CD4-positive, alpha-beta T cell treated with Interleukin-15 for 1 hour (primary cell): ENCODE results near the gene FAM234B.
A peak's percentile ranks its signal among the peaks of the same experiment; 100 is the strongest.

ENCODE experiments used
- DNase-seq: peaks from one replicate; pipeline ENCODE4 v3.0.0-alpha.2; 2020

The FAM234B gene

DNA sequence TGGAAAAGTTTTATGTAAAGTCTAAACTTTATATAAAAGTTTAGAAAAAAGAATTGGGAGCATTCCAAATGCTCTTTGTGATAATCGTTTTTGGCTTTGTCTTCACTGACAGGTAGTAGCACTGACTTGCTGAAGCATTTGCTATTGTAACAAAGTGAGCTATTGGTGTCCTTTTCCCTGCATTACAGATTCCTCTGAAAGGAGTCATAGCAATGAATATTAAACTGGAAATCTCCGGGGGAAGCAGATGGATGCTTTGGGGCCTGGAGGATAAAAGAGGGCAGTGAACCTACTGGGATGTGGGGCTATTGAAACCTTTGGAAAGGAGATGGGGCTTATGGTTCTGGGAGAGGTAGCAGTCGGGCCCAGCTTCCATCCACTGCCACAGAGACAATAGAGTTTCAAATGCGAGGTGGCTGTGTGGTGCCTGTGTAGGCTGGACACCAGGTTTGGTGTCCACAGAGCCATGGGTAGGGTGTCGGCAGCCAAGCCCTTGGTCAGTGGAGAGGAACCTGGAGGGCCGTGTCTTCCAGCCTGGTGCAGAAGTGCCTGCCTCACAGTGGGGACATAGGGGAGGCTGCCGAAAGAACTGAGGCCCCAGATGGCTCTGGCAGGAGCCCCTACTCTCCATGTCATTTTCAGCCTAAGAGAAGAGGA is 49.1 kb downstream of the FAM234B start:
- DNase-seq, result no peak

DNA sequence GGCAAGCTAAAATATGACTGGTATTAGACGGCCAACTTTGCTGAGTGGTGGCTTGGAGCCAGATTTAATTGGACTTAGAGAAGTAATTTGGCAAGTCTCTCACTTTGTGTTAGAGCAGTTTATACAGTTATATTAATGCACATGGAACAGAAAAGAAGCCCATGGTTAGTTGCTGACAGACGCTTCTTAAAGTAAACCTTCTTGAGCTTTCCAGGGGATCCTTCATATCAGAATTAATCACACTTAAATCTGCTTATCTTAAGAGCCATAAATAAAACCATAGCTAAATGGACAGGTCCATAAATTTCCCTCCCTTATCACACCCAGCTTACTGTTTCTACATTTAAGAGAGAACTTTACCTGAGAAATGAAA is 49.7 kb downstream of the FAM234B start:
- DNase-seq, result no peak

DNA sequence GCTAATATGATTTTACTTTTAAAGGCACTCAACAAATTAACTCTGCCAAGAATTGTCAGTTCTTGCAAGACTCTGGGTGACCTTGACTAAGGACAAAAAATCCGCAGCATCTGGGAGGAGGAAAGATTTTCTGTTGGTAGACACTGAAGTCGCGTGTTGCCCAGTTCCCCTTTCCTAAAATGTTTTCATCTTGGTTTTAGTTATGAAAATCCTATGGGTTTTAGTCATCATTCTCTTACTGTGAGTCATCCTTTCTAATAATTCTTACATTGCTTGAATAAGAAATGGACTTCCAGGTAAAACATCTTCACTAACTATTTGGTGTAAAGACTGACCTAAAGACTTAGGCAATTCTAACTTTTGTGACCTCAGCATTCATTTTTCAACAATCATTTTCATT is 50.2 kb downstream of the FAM234B start:
- no peak for DNase-seq

DNA sequence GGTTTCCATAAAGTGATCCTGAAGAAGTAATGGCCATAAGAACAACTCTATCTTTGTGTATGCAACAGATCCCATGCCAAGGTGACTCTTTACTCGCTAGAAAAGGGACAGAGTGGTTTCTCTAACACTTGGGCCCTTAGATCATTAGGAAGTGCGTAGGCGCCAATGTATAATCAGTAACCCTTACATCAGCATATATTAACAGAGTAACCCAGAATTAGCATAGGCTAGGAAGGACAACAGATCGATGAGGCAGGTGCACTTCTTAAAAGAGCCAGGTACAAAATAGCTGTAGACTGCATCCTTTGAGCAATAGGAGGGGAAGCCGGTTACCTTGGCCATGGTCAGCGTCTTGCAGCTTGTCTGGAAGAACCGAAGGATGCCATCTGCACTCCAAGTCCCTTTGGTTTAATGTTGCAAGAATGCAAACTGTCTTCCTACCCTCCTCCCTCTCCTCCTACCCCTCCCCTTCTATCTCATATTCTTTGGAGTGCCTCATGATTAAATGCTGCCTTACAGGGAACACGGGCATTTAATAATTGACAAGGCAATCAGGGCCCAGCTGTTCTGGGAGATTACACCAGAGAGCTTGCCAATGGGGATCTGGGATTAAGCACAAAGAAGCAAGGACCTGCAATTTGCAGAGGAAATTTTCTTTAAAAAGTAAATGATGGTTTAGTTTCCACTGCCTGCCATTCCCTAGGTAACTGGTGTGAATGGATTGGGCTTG is 51.2 kb downstream of the FAM234B start:
- DNase-seq, result no peak

DNA sequence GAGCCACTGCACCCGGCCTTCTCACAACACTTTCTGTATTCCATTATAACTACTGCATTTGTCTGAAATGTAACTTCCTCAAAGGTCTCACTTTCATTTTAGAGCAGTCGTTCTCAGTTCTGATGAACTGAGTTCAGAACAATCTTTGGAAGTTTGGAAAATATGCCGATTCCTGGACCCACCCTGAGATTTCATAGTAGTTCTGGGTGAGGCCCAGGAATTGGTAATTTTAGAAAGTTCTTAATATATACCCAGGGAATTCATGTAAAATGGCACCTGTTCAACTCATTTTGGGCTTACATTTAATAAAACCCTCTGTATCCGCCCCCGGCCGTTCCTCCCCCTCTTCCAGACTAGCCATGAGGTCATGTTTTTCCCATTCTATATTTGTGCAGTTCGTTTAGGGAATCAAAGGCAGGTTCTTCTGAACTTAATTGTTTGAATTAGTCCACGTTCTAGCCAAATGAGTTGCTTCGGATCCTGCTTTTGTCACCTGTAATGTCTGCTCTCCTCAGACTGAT is 53.4 kb downstream of the FAM234B start:
- no peak for DNase-seq

DNA sequence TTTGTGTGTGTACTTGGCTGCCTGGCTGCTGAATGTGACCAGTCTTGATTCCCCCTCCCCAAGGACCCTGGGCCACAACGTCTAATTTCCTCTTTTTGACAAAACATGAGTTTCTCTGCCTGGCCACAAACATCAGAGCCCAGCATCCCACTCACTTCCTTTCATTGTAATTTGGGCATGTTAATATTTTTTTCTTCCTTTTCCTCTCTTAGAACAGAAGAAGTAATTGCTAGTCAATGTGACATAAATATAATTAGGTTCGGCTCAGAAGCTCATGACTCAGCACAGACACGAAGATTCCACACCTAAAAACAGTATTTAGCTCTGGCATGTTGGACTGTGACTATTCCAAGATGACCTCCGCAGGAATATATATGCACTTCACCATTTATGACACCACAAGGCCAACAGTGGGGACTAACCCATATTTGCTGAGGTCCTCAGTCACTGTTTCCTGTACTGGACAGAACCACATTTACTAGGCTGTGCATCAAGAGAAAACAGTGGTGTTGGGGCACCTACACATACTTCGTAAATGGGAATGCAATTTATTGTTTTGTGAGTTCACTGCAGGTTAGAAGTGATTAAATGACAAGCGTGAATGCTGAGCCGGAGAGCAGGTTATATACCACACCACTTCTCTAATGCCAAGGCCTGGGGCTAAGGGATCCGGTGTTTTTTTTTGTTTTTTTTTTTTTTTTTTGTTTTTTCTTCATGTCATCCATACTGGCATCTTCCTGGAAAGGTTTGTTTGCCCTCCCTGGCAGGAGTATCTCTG is 55.1 kb downstream of the FAM234B start:
- peak; percentile 71 for DNase-seq

DNA sequence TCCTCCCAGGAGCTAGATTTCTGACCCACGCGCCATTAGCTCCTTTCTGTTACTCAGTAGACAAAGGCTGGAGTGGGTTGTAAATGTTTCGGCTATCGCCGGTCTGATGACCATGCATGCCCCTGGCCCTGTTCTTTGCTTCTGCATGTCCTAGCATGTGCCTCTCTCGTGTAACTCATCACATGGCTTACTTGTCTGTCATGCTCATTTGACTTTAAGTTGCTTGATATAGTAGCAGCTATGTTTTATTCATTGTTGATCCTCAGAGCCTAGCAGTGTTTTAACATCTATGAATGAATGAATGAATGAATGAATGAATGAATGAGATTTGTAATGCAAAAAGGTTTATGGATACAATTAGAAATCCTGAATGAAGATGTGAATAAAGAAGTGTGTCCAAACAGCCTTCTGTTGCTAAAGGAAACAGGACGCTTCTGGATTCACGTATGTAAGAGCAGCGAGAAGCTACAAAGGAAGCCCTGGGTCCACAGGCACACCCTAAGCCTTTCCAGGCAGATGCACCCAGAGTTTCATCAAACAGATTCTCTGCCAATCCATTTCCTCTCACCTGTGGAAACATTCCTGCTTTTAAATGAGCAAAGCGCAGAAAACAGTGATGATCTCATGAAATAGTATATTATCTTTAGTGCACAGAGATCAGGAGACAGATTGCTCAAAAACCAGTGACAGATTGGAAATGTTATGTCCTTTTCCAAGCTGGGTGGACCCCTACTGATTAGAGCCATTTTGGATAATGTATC is 55.8 kb downstream of the FAM234B start:
- no peak for DNase-seq

DNA sequence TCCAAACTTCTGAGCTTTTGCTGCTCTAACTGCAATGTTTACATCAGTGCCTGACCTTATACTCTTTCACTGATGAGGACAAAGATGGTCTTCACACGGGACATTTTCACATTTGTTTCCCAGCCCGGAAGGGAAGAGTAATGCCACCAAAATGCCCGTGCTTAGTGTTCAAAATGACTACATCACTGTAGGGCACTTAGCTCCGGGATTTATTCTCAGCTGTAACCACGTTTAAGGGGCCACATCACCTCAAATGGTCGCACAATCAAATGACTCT is 56.4 kb downstream of the FAM234B start:
- DNase-seq, result no peak

DNA sequence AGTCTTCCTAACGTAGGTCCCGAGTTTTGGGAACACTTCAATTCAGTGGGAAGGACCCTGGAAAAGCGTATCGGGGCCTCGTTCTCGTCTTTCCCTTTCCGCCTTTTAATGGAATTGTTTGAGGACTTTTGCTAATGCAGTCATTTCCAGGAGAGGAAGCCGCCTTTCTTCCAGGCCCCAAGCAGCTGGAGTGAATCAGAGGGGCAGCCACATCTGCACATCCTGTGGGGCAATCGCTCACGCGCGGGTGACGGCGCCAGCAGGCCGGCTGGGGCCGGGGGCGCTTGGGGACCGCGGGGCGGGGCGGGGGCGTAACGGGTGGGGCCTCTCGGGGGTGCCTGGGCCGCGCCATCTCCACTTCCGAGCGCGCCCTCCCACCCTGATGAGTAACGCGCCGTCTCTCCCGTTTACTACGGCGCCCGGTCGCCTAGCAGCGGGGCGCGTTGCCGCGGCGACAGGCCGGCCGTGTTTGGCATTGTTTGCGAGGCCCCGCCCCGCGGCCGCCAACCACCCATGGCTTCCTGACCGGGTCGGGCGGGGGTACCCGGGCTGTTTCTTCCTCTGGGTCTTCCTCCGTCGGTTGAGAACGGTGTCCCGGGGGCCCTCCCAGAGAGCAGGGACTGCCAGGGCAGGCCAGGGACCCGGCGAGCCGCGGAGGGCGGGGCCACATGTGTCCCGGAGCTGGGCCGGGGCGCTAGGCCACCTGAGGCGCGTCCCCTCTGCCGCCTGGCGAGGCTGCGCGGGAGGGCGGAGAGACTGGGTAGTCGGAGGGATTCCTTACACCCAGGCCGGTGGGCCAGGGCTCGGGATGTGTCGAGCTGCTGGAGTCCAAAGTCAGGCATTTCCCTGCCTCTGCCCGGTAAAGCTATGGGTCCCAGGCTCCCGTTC is 56.9 kb downstream of the FAM234B start:
- peak; percentile 98 for DNase-seq

DNA sequence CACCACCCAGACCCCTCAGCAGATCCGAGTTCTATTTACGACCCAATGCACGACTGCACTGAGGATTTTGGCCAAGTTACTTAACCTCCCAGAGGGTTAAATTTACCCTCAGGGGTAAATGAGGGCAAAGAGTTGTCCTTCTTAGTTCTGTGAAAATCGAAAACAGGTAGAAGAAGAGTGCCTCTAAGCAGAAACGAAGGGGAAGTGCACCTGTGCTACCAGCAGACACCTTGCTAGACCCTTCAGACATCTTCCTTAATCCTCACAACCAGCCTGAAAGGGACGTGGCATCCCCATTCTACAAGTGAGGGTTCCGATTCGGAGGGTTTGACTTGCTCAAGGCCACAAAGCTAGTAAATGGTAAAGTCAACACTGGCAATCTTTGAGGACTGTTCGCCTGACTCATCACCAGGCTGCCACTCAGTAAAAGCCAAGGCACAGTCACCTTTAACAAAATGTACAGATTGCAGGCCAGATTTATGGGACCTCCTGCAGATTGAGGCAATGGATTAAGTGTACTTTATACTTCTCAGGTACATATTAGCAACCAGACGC is 57.7 kb downstream of the FAM234B start:
- DNase-seq, result peak; percentile 39

DNA sequence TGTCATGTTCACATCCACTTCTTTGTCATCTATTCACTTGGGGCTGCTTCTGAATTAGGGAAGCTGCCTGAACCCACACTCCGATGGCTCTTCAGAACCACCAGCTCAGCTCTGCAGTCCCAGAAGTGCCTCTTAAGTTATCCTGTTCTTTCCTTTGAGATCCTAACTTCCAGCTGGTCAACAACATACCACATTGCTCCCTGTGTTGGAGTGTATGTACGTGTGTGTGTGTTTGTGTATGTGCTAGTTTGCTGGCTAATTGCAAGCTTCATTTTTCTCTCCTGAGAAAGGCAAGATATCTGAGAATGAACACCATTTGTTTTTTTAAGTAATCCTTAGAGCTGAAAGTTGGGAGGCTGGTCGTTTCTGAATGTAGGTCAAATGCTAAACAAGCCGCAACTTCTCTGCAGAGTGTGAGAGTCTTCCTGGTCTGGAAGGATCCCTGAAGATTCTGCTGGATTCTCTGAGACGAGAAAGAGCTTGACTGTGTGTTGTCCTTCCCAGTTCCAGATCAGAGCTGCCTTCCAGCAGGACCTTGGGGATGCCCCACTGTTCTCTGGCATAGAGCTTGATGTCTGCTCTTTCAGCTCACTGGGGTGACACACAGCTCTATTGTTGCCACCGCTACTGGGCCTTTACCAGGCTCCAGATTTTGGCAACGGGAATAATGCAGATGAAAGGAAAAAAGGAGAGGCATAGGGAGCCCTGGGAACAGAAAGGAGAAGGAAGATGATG is 58.4 kb downstream of the FAM234B start:
- no peak for DNase-seq

DNA sequence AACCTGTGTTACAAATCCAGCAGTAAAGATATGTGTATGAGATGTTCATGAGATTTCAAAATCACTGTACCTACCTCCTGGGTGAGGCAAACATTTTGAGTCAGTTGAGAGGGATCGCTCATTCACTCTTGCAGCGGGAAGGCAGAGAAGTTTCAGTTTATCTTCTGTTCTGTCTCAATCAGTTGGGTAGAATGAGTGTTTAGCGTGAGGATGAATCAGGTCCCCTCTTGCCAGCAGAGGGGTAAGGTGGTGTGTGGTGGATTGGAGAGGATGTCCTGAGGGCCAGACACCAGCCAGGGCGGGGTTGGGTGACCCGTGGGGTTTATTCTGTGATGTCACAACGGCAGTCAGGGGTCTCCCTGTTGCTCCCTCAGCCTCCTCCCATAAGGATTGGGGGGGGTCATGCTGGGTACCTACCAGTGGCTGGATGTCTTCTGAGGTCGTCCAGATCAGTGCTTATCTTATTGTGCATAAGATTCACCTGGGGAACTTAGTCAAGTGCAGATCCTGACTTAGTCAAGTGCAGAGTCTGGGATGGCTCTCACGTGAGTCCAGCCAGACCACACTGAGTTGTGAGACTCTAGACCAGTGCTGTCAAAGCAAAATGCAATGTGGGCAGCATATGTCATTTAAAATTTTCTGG is 59.3 kb downstream of the FAM234B start, which contains the start of gene GSG1:
Gene GSG1, minus strand, starts transcription at position 277 of the 643 bp plus-strand sequence. Its CDS starts 155 bp downstream, at position 122.
- no peak for DNase-seq

DNA sequence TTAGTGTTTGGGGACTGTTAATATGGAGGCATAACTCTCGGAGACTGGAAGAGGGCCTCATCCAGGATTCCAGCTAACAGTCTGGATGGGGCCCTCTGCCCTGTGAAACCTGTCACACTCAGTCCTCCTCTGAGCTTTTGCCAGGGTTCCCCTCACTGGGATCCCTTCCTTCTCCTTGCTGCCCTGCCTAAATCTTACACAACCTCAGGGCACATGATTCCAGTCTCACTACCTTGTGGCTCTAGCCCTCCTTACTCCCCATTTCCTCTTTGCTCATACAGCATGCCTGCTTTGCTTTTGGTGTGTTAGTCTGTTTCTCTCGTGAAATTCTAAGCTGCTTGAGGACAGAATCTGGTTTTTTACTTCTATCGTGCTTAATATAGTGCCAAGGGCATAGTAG is 60.2 kb downstream of the FAM234B start:
- no peak for DNase-seq

DNA sequence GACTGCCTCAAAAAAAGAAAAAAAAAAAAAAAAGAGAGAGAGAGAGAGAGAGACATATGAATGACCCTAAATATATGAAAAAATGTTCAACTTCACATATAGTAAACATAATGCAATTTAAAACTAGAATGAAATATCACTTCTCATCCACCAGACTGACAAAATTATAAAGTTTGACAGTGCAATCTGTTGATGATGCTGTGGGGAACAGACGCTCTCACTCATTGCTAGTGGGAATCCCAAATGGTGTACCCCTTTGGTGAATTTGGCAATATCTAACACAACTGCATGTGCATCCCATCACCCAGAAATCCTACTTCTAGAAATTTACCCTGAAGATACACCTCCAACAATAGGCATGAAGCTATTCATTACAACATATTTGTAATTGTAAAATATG is 61.6 kb downstream of the FAM234B start:
- no peak for DNase-seq

DNA sequence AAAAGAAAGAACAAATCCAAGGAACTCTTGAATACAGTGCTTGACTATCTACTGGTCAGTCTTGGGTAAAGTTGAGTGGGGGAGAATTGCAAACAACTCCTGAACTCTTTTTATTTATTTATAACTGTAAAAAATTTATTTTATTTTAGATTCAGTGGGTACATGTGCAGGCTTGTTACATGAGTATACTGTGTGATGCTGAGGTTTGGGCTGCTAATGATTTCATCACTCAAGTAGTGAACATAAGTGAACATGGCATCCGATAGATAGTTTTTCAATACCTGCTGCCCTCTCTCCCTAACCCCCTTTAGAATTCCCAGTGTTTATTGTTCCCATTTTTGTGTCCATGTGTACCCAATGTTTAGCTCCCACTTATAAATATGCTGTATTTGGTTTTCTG is 62.5 kb downstream of the FAM234B start:
- DNase-seq, result no peak

DNA sequence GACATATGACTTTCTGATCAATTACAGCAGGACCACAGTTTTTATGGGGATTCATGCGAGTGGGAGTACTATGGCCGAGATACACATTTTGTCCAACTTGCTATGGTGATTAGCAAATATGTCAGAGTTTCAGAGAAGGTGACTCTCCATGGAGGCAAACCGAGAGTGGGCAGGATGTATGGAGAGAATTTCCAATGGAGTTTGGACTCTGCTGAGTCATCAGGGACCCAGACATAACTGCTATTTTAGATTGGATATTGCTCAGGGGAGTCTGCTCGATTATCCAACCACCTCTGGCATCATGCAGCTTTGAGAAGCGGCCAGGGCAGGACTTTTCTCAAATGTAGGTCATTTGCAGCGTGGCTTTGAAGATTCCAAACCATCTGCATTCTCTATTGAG is 68.8 kb downstream of the FAM234B start:
- DNase-seq, result no peak

DNA sequence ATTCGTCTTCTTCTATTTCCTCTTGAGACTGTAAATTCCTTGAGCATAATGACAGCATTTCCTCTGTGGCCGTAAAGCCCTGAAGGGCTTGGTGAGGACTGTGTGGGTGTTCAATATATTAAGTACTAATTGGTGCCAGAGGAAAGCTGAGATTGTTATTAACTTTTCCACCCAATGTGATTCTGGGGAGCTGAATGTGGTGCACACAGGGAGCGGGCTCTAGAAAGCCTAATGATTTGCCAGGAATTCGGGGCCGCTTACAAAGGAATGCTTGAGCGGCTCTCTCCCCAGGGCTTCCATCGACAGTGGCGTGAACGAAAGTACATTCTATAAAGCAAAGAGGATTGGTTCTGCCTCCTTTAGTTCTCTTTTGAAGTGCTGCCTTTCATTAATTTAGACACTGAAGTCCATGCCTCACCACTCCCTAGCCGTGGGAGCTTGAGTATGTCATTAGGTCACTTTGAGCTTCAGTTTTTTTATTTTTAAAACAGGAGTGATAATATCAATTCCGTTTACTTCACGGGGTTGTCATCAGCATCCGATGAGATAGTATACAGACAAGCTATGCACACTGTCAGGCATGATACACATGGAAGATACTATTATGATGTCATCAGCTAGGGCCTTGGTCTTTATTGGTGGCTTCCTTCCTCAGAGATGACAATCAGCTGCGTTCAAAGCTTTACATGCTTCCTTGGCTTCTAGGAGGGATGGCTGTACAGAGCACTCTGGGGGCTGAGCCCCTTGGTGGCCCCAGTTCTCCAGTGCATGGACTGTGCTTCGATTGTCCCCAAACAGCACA is 70.3 kb downstream of the FAM234B start:
- DNase-seq, result no peak

DNA sequence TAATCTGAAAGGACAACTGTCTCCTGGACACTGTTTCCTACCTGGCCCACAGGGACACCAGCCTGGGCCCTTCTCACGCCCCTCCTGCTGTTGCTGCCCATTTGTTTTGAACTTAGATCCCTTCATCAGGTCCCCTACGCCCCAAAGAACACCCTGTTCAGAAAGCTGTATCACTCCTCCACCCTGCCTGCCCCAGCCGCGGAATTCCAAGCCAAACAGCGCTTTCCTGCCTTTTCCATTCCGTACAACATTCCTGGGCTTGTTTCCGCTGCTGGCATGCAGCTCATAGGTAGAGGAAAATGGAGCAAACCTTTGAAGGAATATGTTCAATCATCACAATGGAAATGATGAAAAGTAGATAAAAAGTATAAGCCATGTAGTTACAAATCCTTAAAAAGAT is 72.1 kb downstream of the FAM234B start:
- no peak for DNase-seq

DNA sequence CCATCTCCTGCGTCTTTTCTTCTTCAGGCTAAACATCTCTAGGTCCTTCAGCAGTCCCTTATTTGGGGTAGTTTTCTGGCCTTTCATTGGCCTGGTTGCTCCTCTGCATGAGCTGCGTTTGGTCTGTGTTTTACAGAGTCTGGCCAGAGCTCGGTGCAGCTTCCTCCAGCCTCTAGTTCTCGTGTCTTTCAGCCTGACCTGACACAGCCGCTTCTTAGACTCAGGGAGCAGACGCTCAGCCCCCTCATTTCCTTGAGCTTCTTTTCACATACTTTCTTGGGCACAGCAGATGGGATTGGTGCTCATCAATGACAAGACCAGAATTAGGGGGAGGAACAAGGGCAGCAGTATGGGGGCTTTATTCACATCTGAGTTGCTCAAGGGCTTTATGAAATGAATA is 72.8 kb downstream of the FAM234B start:
- DNase-seq, result no peak

DNA sequence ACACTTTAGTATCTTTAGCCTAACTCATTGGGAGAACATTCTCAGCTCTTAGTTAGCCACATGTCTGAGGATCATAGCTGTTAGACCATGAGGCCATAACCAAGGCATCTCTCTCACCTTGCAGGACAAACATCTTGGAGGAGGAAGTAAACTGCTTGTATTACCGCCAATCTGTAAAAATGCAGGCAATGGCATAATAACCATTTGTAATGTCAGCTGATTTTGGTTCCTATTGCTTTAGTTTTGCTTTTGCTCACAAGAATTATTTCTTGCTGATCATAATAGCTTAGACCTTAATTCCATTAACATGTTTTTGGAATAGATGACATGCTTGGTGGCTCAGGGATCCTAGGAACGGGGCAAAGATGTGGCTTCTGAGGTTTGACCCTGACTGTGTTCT is 75.6 kb downstream of the FAM234B start:
- DNase-seq, result no peak
